IPS DF 6.9 (cell line): ENCODE results near the gene IQCN.

Experiments
- DNase-seq: peaks from one replicate; pipeline ENCODE4 v3.0.0-alpha.2; 2013; ENCODE audit warnings: low read depth, low spot score
- H3K27ac ChIP-seq: one replicate; pipeline ENCODE4 v1.5.1; 2013; ENCODE audit warnings: low read length, control low read depth
- H3K27me3 ChIP-seq: 2 replicates; pipeline ENCODE4 v1.6.1; 2013; ENCODE audit warnings: mild to moderate bottlenecking, low read length; ENCODE audit not compliant: control insufficient read depth, insufficient read depth
- H3K36me3 ChIP-seq: 2 replicates; pipeline ENCODE4 v1.6.1; 2013; ENCODE audit warnings: low read length; ENCODE audit not compliant: control insufficient read depth, insufficient read depth
- H3K4me1 ChIP-seq: 2 replicates; pipeline ENCODE4 v1.6.1; 2013; ENCODE audit warnings: low read length; ENCODE audit not compliant: control insufficient read depth, insufficient read depth
- H3K4me3 ChIP-seq: 2 replicates; pipeline ENCODE4 v1.5.1; 2013; ENCODE audit warnings: mild to moderate bottlenecking, low read length
- H3K9me3 ChIP-seq: 2 replicates; pipeline ENCODE4 v1.6.1; 2013; ENCODE audit warnings: low read length, inconsistent platforms; ENCODE audit not compliant: control insufficient read depth, insufficient read depth
- WGBS: extraction: QIAGEN DNeasy Blood & Tissue Kit; methylation state at CpG from one replicate; pipeline ENCODE4 v1.1.7; 2013; ENCODE audit warnings: mixed read lengths, missing lambda C conversion rate; ENCODE audit not compliant: insufficient read length, insufficient coverage; 5-methylcytosine and 5-hydroxymethylcytosine counted together

Gene IQCN

DNA sequence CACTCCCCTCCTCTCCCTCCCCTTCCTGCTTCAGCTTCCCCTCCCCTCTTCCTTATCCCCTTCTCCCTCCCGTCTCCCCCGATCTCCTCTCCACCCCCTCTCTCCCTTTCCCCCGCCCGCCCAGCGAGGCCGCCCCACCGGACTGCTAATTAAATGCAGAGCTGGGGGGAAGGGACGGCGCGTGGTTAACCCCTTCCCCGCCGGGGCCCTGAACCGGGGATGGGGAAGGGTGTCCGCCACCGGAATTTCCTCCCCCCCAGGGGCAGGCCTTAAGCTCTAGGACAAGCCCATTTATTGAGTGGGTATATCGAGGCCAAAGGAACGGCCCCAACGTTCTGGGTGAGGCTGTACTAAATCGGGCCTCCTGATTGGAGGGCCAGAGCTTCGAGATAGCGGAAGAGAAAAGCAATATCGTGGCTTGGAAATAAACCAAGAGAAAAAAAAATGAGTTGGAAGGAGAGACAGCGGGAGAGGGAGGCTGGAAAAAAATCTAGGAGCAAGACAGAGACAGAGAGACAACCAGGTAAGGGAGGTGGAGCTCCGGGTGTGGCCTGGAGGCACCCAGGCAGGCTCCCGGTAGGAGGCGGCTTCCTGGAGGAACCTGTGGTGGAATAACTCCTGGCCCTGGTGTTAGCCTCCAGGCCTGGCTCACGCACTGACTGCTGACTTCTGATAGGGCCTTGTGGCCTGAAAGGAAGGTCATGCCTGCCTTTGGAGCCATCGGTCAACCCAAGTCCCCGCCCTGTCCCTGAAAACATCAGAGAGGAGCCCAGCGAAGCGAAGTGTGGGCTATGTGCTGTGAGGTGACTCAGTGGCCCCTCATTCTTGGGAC is 18.8 kb upstream of the IQCN start:
- Histone ChIP-seq H3K36me3 (no peaks in the 10 kb centered on the region), H3K4me3 (peak overlapping the region; percentile 56; the same call in 1 of the 2 replicates), H3K27ac (no peak overlapping the region), H3K27me3 (no peaks in the 10 kb centered on the region), H3K4me1 (peaks cover 12% of the 10 kb centered on the region), H3K9me3 (no peaks in the 10 kb centered on the region)
- no peak for DNase-seq
- no CpG with 5 or more reads among the region's 31 CpGs for WGBS

DNA sequence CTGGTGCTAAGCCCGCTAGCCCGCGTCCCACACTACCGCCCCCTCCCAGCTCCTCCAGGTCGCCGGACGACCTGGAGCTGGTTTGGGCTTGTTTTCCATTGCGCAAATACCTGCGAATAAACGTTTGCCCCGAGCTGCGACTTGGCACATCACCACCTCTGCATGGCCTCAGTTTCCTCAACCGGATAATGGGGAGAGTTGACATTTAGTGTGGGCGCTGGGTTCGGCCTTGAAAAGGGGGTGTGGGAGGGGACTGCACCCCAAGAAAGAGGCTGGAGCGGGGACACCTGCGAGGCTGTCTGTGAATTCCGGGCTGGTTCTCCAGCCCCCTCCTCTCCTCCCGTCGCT is 18.2 kb upstream of the IQCN start:
- no peaks in the 10 kb centered on the region for H3K36me3 ChIP-seq
- no peak for DNase-seq
- WGBS, result no CpG with 5 or more reads among the region's 20 CpGs

DNA sequence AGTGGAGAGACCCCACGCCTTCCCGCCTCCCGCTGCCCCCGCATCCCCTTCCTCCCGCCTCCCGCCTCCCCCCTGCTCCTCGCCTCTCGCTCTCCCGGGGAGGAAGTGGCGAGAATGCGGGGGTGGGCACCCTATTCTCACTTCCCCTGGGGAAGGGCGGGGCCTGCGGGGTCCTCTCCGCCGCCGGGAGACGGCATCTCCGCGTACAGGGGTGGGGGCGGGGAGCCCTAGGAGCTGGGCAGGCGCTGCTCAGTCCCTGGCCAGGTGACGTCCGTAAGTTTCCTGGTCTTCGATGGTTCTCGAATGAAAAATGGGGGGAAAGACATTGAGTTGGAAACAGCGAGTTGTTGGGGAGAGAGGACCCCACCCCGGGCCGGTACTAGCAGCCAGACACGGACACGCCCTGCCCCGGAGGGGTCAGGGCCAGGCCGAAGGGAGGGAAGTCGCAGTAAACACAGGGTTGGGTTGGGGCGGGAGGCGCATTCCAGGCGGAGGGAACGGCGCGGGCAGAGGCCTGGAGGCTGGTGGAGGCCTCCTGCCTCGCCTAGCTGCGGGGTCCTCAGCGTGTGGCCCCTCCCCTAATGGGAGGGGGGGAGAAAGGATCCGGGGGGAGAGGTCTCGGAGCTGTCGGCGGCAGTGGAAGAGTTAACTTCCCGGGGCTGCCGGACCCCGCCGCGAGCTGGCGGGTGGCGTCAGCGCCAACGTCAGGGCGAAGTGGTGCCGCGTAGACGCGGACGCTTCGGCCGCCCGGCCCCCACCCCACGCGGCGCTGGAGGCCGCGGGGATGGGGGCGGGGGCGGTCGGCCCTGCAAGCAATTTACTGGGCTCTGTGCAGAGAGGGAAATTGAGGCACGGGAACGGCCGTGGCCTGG is 17.6 kb upstream of the IQCN start:
- Histone ChIP-seq H3K4me3 (peak overlapping the region; percentile 56; the same call in 1 of the 2 replicates), H3K27me3 (no peaks in the 10 kb centered on the region), H3K4me1 (peaks cover 12% of the 10 kb centered on the region), H3K36me3 (no peaks in the 10 kb centered on the region), H3K27ac (no peak overlapping the region), H3K9me3 (no peaks in the 10 kb centered on the region)
- WGBS, result no CpG with 5 or more reads among the region's 75 CpGs
- DNase-seq, result no peak

More for the DNA sequence above, 18.2 kb upstream of the IQCN start:
- Histone ChIP-seq H3K9me3 (no peaks in the 10 kb centered on the region), H3K27ac (no peak overlapping the region), H3K27me3 (no peaks in the 10 kb centered on the region), H3K4me3 (peak overlapping the region; percentile 56; the same call in 1 of the 2 replicates), H3K4me1 (peaks cover 12% of the 10 kb centered on the region)

DNA sequence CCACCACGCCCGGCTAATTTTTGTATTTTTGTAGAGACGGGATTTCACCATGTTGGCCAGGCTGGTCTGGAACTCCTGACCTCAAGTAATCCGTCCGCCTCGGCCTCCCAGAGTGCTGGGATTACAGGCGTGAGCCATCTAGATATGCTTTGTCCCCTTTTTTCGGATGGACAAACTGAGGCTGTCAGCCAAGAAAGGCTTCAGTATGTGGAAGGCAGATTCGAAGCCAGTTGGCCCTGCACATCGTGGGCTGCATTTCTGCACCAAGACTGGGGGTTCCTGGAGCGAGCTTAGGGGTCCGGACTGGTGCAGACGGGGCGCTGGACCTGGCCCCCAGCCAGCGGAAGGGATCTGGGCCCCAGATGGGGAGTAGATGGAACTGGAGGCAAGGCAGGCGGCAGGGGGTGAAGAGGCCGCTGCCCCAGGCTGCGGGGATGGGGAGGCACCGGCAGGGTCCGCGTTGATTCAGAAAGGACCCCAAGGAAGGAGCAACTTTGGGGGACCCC is 16.8 kb upstream of the IQCN start:
- H3K9me3 ChIP-seq, result no peaks in the 10 kb centered on the region
- no CpG with 5 or more reads among the region's 21 CpGs for WGBS
- DNase-seq, result no peak
- H3K4me3 ChIP-seq, result peak overlapping the region; percentile 56; the same call in 1 of the 2 replicates
- no peak overlapping the region for H3K27ac ChIP-seq
- peaks cover 12% of the 10 kb centered on the region for H3K4me1 ChIP-seq
- no peaks in the 10 kb centered on the region for H3K36me3 ChIP-seq
- no peaks in the 10 kb centered on the region for H3K27me3 ChIP-seq

DNA sequence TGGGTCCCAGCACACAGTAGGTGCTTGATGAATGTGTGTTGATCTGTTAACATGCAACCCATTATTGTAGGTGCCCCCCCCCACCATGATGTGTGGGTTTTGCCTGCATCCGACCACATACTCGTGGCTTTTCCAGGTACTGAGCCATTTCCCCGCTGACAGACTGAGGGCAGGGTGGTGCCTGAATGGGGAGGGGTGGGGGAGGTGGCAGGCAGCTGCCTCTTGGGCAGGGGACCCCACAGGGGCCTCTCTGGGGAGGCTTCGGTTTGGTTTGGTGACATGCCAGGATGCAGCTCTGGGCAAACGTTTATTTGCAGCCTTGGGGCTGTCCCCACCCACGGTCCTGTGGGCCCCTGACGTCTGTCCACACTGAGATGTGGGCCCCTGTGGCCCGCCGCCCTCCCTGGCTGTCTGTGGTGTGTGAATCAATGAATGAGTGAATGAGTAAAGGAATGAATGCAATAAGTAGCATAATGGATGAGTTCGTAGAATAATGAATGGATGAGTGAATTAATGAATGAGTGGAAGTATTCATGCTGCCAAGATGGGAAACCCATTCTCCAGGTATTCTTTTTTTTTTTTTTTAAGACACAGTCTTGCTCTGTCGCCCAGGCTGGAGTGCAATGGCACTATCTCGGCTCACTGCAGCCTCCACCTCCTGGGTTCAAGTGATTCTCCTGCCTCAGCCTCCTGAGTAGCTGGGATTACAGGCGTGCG is 16.2 kb upstream of the IQCN start:
- DNase-seq, result no peak
- no peaks in the 10 kb centered on the region for H3K9me3 ChIP-seq
- 100% methylated on average over 1 of the region's 14 CpGs for WGBS
- H3K27me3 ChIP-seq, result no peaks in the 10 kb centered on the region
- no peak overlapping the region for H3K4me3 ChIP-seq
- H3K27ac ChIP-seq, result no peak overlapping the region
- no peaks in the 10 kb centered on the region for H3K36me3 ChIP-seq
- peaks cover 12% of the 10 kb centered on the region for H3K4me1 ChIP-seq

DNA sequence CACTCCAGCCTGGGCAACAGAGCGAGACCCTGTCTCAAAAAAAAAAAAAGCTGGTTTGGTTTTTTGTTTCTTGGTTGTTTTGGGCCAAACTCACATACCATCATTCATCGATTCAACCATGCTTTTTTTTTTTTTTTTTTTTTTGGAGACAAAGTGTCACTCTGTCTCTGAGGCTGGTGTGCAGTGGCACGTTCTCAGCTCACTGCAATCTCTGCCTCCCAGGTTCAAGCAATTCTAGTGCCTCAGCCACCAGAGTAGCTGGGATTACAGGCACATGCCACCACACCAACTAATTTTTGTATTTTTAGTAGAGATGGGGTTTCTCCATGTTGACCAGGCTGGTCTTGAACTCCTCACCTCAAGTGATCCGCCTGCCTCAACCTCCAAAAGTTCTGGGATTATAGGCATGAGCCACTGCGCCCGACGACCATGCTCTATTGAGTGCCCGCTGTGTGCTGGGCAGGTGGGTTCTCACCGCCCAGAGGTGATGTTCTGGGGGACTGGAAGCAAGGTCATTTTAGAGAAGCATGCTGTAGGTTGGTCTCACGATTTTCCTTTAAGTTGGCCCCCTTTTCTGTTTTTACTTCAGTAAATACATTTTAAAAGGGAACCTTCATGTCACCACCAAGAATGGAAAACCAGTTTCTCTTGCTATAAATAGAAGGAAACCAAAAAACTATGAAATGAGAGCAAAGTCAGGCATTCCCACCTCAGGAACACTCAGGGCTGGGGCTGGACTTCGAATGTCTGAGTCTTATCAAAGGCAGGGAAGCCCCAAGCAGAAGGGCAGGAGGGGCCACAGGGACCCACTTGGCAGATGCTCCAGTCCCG is 15.4 kb upstream of the IQCN start:
- no peak for DNase-seq
- Histone ChIP-seq H3K9me3 (no peaks in the 10 kb centered on the region), H3K27me3 (no peaks in the 10 kb centered on the region), H3K36me3 (no peaks in the 10 kb centered on the region), H3K4me3 (no peak overlapping the region), H3K27ac (no peak overlapping the region), H3K4me1 (peaks cover 11% of the 10 kb centered on the region)
- WGBS, result no CpG with 5 or more reads among the region's 12 CpGs

DNA sequence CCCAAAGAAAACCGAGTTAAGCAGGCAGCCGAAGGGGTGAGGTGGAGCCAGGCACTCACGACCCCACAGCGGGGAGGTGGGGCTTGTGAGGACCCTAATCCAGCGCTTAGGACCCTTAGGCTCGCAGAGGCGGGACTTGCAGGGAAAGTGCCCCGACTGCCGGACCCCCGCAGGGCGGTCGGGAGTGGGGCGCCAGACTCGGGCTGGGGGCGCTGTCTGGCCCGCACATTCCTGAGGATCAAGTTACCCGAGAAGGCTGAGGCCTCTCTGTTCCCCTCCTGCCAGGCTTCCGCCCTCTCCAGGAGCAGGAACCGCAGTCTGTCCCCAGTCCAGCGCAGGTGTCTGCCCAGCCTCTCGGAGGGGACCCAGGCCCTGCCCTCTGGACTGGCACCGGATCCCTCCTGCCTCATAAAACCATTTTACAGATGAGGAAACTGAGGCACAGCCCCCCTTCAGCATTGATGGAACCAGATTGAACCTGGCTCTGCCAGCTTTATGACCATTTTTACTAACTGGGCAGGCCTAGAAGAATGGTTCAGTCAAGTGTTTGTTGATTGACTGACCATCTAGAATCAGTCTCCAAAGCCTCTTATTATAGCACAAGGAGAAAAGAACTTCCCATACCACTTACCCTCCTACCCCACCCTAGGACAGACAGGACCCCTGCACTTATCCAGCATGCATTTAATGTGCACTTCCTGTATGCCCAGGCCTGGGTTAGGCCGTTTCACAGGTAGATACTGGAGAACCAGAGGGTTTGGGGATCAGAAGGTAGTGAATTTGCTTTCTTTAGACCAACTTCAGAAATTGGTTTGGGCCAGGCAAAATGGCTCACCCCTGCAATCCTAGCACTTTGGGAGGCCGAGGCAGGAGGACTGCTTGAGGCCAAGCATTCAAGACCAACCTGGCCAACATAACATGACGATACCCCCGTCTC is 13.9 kb upstream of the IQCN start:
- H3K9me3 ChIP-seq, result no peaks in the 10 kb centered on the region
- H3K27ac ChIP-seq, result no peak overlapping the region
- H3K36me3 ChIP-seq, result no peaks in the 10 kb centered on the region
- WGBS, result no CpG with 5 or more reads among the region's 26 CpGs
- H3K4me3 ChIP-seq, result no peak overlapping the region; the same call in 1 of the 2 replicates
- H3K27me3 ChIP-seq, result no peaks in the 10 kb centered on the region
- no peak for DNase-seq
- peaks cover 2% of the 10 kb centered on the region; the same call in 1 of the 2 replicates for H3K4me1 ChIP-seq

DNA sequence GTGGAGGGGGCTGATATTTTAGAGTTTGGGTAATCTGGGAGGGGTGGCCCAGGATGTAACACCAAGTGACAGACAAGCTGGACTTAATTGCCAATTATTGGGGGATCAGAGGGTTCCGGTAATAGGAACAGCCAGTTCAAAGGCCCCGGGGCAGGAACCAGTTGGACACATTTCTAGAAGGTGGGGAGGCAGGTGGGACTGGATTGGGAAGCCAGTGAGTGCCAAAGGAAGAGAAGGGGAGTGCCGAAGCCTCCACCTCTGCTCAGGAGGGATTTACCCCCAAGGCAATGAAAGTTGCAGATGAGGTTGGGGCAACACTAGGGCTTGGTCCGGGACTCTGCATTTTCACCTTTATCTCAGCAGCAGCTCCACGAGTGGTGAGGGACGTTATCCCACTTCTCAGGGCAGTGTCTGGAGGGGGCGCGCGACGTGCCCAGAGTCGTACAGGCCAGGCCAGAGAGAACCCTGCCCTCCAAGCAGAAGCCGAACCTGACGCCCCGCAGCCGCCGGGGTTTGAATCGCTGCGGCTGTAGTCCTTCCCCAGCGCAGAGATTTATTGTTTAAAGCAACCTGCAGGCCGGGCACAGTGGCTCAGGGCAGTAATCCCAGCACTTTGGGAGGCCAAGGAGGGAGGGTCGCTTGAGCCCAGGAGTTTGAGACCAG is 12.9 kb upstream of the IQCN start:
- H3K4me1 ChIP-seq, result peaks cover 4% of the 10 kb centered on the region; the same call in 1 of the 2 replicates
- no peaks in the 10 kb centered on the region for H3K36me3 ChIP-seq
- no peak for DNase-seq
- H3K9me3 ChIP-seq, result no peaks in the 10 kb centered on the region
- H3K4me3 ChIP-seq, result no peak overlapping the region; the same call in 1 of the 2 replicates
- H3K27me3 ChIP-seq, result no peaks in the 10 kb centered on the region
- WGBS, result no CpG with 5 or more reads among the region's 21 CpGs
- no peak overlapping the region for H3K27ac ChIP-seq
